ENCODE data around the gene IGFBP2.
"Not testable (repeated sequence)": the region's sequence is repeated elsewhere in the genome, so short reads cannot be mapped to it uniquely, and the experiment has no call there.

IGFBP2 gene

DNA sequence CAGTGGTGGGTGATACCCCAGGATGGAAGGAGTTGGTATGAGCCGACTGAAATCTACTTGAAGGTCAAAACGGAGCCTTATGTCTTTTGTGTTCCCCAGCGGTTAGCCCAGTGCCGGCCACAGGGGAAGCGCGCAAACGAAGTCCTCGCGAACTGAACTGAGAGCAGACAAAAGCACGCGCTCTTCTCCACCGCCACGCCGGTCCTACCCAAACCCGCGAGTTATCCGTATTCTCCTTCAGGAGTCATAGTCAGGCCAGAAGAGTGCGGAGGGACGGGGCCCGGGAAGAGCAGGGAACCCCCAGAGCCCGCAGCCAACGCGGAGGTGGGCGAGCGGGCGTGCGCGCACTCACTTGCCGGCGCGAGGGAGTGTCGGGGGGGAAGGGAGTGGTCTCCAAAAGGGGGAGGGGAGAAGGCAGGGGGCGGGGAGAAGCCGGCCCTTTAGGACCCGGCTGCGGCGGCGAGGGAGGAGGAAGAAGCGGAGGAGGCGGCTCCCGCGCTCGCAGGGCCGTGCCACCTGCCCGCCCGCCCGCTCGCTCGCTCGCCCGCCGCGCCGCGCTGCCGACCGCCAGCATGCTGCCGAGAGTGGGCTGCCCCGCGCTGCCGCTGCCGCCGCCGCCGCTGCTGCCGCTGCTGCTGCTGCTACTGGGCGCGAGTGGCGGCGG, at the start of gene IGFBP2:
TSS of gene IGFBP2 (plus strand) at position 469 of the 664 bp plus-strand sequence. CDS start at position 573, 104 bp downstream.
- peak; percentile 12 for DNase-seq

DNA sequence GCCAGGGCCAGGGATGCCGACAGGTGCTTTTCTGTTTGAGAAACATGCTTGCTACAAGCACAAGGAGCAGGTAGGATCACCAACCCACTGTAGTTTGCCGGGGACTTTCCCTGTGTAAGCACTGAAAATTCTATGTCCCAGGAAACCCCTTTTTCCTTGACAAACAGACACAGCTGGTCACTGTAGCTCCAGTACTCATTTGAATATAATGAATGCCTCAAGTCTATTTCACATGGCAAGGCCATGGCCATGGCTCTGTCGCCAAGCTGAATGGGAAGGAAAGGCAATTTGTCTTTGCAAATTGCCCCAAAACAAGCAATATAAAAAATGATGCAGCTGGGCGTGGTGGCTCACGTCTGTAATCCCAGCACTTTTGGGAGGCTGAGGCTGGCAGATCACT, 49.6 kb upstream of the IGFBP2 start:
- DNase-seq = no peak

DNA sequence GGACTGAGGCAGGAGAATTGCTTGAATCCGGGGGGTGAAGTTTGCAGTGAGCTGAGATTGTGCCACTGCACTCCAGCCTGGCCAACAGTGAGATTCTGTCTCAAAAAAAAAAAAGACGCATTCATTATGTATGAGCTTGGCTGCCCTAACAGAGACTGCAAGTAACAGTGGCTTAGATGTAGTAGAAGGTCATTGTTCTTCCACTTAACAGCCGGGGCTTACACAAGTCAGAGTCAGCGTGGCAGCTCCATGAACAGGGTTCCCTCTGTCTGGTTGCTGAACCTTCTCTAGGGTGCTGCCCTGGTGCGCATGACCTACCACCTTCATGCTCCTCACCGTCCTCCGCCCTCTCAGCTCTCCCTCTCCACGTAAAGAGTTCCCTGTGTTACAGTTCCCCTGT, 49.1 kb upstream of the IGFBP2 start:
- DNase-seq = no peak

- no peak for DNase-seq
Measured at GRCh38 chr2:216585441-216585840, 47.8 kb upstream of the IGFBP2 start.

DNA sequence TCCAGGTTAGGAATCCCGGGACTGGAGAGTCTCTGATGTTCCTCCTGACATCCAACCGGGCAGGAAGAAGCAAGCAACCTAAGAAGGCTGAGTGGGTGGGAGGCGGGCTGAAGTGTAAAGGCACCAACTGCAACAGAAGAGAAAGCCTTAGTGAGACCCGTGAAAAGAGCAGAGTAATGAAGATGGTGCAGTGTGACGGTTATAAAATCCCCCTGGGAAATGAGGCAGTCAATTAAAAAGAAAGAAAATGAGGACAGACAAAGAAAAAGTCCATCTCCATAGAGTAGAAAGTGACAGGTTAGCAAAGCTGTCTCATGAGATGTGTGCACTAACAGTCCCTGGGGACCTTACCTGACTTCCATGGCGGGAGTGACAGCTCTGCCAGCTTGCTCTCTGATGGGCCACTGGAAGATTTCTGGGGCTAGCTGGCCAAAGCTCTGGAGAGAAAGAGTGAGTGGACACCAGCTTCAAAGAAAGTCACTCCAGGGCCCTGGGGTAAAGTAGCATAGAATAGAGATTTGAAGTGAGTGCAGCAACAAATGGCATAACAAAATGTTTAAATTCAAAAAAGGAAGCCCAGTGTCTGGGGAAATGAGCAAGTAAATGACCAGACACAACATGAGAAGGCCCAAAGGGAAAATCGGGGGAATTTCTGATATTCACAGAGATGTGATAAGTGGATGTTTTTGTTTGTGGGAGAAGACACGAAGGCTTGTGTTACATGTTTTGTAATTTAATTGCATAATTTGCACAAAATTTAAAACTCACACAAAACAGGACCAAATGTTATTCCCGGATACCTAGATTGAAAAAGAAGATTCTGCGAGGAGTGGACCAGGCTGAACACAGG, 44.1 kb upstream of the IGFBP2 start:
- no peak for DNase-seq

GRCh38 chr2:216589791-216590190, 43.4 kb upstream of the IGFBP2 start:
- no peak for DNase-seq

DNA sequence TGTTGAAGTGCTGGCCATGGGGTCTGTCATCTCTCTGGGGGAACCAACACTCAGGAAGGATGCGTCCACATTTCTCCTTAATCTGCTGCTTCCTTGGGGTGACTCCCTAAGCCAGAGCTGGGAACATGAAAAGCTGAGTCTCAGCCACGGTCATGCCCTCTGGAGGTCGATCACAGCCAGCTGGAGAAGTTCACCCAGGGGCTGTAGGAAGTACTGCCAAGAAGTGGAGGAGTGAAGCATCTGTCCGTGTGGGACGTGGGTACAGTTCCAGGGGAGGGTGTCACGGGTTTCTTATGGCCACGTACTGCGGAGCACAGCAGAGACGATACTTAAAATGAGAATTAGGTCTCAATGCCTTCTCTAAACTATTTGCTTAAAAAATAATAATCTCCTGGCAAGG, 42.4 kb upstream of the IGFBP2 start:
- no peak for DNase-seq

DNA sequence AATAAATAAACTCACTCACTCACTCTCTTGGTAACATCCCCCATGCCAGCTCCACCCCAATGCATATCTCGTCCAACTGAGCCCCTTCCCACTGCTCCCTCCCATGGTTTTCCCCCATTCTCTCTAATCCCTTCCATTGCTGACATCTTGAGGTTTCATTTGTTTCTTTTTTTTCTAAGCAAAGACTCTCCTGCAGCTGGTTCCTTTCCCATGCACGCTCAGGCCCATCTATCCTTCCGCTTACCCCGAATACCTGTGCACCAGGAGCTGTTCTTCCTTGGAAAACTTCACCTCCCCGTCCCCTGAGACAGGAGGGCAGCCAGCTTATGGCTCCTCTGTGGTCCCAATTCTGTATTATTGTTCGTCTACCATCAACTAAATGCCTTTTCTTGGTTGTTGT, 41.7 kb upstream of the IGFBP2 start:
- DNase-seq = no peak

DNA sequence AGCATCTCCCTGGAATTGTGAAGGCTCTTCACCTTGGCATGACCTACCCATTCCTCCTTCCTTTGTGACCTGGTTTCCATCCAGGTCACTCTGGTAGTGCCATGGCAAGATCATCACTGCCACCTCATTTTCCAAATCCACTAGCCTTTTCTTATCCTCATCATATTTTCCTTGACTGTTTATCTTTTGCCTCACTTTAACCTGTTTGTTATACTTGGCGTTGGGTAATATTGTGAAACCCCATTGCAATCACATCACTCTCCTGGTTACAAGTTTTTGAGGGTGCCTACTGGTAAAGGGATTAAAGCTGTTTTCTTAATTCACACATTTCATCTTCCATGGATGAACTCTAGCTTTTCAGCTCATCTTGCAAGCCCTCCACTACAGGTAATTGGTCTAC, 39.1 kb upstream of the IGFBP2 start:
- DNase-seq = no peak

- DNase-seq = no peak
Measured at GRCh38 chr2:216596236-216596979, 36.8 kb upstream of the IGFBP2 start.

DNA sequence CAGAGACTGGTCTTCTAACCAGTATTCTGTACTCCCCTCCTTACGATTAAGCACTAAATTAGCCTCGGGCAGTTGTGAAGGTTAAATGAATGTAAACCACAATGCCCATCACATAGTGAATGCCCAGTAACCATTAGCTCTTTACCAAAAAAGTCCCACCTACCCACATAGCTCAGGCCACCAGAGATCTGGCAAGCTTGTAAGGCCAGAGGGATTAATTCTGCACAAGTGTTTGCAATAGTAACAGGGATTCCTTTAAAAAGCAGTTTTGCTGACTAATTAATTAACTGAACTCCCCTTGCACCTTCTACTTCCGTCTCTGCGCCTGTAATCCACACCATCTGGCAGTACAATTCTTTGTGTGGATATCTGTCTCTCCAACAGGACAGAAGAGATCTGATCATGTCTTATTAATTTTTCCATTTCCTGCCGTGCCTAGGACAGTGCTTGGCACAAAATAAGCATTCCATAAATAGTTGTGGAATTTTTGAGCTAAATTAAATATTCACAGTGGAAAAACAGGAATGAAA, 36.2 kb upstream of the IGFBP2 start:
- DNase-seq = no peak

- DNase-seq = not testable (repeated sequence)
Measured at GRCh38 chr2:216597825-216598224, 35.4 kb upstream of the IGFBP2 start.

- no peak for DNase-seq
Measured at GRCh38 chr2:216601632-216602409, 31.4 kb upstream of the IGFBP2 start.

GRCh38 chr2:216603010-216603883, 30.0 kb upstream of the IGFBP2 start:
- no peak for DNase-seq

GRCh38 chr2:216603884-216604245, 29.4 kb upstream of the IGFBP2 start:
- no peak for DNase-seq

- DNase-seq = no peak
Measured at GRCh38 chr2:216604458-216604857, 28.8 kb upstream of the IGFBP2 start.

- peak; percentile 74 for DNase-seq
Measured at GRCh38 chr2:216606551-216607276, 26.5 kb upstream of the IGFBP2 start.

DNA sequence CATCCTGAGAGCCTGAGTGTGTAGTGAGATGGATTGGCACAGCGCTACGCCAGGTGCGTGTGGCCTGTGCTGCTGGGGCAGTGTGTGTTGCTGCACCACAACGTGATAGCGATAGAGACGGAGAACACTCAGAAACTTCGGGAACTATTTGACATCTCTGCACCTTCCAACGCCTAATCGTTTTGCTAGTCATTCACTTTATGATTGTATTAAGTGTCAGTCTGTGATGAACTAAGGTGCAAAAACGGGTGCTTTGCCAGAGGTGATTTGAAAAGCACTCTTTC, 26.0 kb upstream of the IGFBP2 start:
- DNase-seq = no peak

DNA sequence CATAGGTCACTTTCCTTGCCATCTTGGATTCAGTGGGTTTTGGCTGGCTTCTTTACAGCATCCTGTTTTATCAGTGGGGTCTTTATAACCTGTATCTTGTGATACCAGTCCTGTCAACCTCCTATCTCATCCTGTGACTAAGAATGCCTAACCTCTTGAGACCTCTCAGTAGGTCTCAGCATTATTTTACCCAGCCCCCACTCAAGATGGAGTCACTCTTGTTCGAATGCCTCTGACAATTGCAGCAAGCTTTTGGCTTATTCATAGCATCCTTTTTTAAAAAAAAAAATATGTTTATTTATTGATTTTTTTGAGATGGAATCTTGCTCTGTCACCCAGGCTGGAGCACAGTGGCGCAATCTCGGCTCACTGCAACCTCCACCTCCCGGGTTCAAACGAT, 24.7 kb upstream of the IGFBP2 start:
- DNase-seq = no peak

GRCh38 chr2:216615298-216616082, 17.7 kb upstream of the IGFBP2 start:
- no peak for DNase-seq

All from DMS79 (cell line).